Vagina (tissue), 2 donors: ENCODE results near the gene LYRM1. TPM values are rescaled to one million over a fixed set of nuclear protein-coding genes. Genes with fewer than 3 reads are reported as not detected.

Source experiments
- DNase-seq, 2 donors: peaks; one replicate each; pipeline ENCODE4 v3.0.0-alpha.2; 2017; ENCODE audit errors: extremely low spot score in 2 of 2
- H3K27ac ChIP-seq: fragments of 200-600 bp; sonication (generic); one replicate; pipeline ENCODE4 v1.5.1; 2019
- H3K27me3 ChIP-seq: fragments of 200-600 bp; sonication (generic); one replicate; pipeline ENCODE4 v1.5.1; 2019
- H3K36me3 ChIP-seq, 2 donors: fragments of 200-600 bp; sonication (generic); one replicate each; pipeline ENCODE4 v1.5.1; 2017 to 2019
- H3K4me1 ChIP-seq: fragments of 200-600 bp; sonication (generic); one replicate; pipeline ENCODE4 v1.5.1; 2019
- H3K4me3 ChIP-seq, 2 donors: fragments of 200-600 bp; sonication (generic); 1 replicate in 1 of 2; 2 replicates in 1 of 2; pipeline ENCODE4 v1.5.1; 2016 to 2019
- H3K9me3 ChIP-seq: fragments of 200-600 bp; sonication (generic); one replicate; pipeline ENCODE4 v1.5.1; 2019
- CTCF ChIP-seq, 3 experiments: fragments of 450-650 bp in 2 of 3; fragments of 200-600 bp in 1 of 3; sonication (generic) in 1 of 3; IDR thresholded peaks; one replicate each; pipeline ENCODE4 v1.5.1; 2017 to 2019; ENCODE audit warnings: antibody characterized with exemption in 3 of 3, mild to moderate bottlenecking in 2 of 3, moderate library complexity in 2 of 3
- POLR2A ChIP-seq, 2 donors: fragments of 450-650 bp; IDR thresholded peaks; one replicate each; pipeline ENCODE4 v1.6.1; 2017; ENCODE audit warnings: antibody characterized with exemption in 2 of 2, mild to moderate bottlenecking in 2 of 2, moderate library complexity in 2 of 2
- POLR2AphosphoS5 ChIP-seq, 2 donors: sonication (generic); formaldehyde crosslinking; IDR thresholded peaks; one replicate each; pipeline ENCODE4 v1.9.0; 2017; ENCODE audit warnings: antibody characterized with exemption in 2 of 2, mild to moderate bottlenecking in 2 of 2, low read depth in 1 of 2; ENCODE audit not compliant: insufficient read depth in 1 of 2
- intact Hi-C: fragments of 100-400 bp; cut with DNase I; formaldehyde crosslinking; loops from one replicate; pipeline ENCODE4 v1.15.1; 2023
- total RNA-seq: library from RNA; depleted of rRNA; stranded (reverse); fragments of >200 nt; gene quantifications from one replicate; pipeline ENCODE4 v1.2.3, GENCODE V29; 2016

The LYRM1 gene, protein sequence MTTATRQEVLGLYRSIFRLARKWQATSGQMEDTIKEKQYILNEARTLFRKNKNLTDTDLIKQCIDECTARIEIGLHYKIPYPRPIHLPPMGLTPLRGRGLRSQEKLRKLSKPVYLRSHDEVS
- 23.6 TPM for total RNA-seq

DNA sequence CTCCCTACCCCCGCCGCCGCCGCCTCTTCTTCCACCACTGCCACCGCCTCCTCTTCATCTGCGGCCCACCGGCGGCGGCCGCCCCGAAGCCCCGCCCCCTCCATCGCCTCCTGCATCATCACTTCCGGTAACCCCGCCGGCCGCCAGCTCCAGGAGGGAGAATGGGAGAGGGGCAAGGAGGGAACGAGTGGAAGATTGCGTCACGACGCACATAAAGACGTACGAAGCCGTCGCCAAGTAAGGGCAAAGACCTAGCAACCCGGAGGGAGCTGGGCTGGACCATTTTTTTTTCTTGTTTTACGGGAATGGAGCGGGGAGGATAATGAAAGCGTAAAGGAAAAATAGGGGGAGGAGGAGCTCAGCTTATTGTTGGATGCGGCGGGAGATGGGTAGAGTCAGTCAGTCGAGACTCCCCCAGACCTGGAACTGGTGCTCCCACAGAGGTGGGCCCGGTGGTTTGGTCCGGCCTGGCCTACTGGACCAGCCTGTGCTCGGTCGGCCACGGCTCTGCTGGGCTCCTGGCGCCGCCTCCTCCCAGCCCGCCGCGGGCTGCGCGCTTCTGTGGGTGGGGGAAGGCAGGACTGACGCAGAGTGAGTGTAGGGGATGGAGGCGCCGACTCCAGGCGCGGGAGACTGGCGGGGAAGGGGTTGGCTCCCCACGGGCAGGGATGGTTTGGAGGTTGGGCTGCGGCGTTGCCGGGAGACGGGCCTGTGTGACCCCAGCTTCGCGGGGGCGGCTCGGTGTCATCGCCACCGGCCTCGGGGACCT is at the start of gene LYRM1, which contains the start of gene DCUN1D3:
LYRM1 (plus strand) TSS at position 473 of the 769 bp plus-strand sequence. CDS start 14,785 bp downstream, outside the sequence.
DCUN1D3 (minus strand) TSS at position 60 of the 769 bp plus-strand sequence. CDS start 37,820 bp downstream, outside the sequence.
- Histone ChIP-seq H3K9me3 (no peaks in the 10 kb centered on the region), H3K4me1 (peaks cover 71% of the 10 kb centered on the region), H3K36me3 (peaks cover 0 to 4% of the 10 kb centered on the region in 2 donors), H3K27me3 (no peaks in the 10 kb centered on the region), H3K27ac (peak within 1 kb of the TSS; percentile 96), H3K4me3 (peak within 1 kb of the TSS; percentile 68 to 89)
- peak in 1 of 2 donors; percentile 99 for DNase-seq
- intact Hi-C loops: no loop called here
- TF ChIP-seq POLR2A (IDR thresholded peaks at IDR 0.05) (peak in 1 of 2 donors; percentile 72), POLR2AphosphoS5 (IDR thresholded peaks at IDR 0.05; ENCODE audit: insufficient read depth in 1 of 2, low read depth in 1 of 2) (peak; percentile 78 to 98), CTCF (IDR thresholded peaks at IDR 0.05) (no peak)

- Histone ChIP-seq H3K9me3 (no peaks in the 10 kb centered on the region), H3K4me1 (peaks cover 40% of the 10 kb centered on the region), H3K36me3 (no peaks in the 10 kb centered on the region), H3K27ac (peak overlapping the region; percentile 82), H3K27me3 (no peaks in the 10 kb centered on the region), H3K4me3 (no peak overlapping the region)
- DNase-seq: no peak
- TF ChIP-seq POLR2A (IDR thresholded peaks at IDR 0.05) (no peak), POLR2AphosphoS5 (IDR thresholded peaks at IDR 0.05; ENCODE audit: insufficient read depth in 1 of 2, low read depth in 1 of 2) (no peak), CTCF (IDR thresholded peaks at IDR 0.05) (no peak)
- intact Hi-C loops: no loop called here
Observed at GRCh38 chr16:20850981-20851380, 49.6 kb upstream of the LYRM1 start.

GRCh38 chr16:20851601-20852000 is 49.0 kb upstream of the LYRM1 start:
- intact Hi-C loops: no loop called here
- DNase-seq: peak in 1 of 2 donors; percentile 97

GRCh38 chr16:20853143-20853542 is 47.4 kb upstream of the LYRM1 start:
- H3K9me3 ChIP-seq: no peaks in the 10 kb centered on the region

More at GRCh38 chr16:20851601-20852000, 49.0 kb upstream of the LYRM1 start:
- Histone ChIP-seq H3K4me3 (no peak overlapping the region), H3K36me3 (no peaks in the 10 kb centered on the region), H3K27ac (peak overlapping the region; percentile 82), H3K9me3 (no peaks in the 10 kb centered on the region), H3K27me3 (no peaks in the 10 kb centered on the region), H3K4me1 (peaks cover 40% of the 10 kb centered on the region)
- peak; percentile 54 to 95 for TF ChIP-seq POLR2AphosphoS5 (IDR thresholded peaks at IDR 0.05; ENCODE audit: insufficient read depth in 1 of 2, low read depth in 1 of 2)
- TF ChIP-seq POLR2A (IDR thresholded peaks at IDR 0.05): no peak
- TF ChIP-seq CTCF (IDR thresholded peaks at IDR 0.05): peak in 1 of 3 experiments; percentile 16

More at GRCh38 chr16:20853143-20853542, 47.4 kb upstream of the LYRM1 start:
- intact Hi-C loops: no loop called here
- peak overlapping the region; percentile 9 for H3K27ac ChIP-seq
- DNase-seq: no peak
- H3K4me3 ChIP-seq: no peak overlapping the region
- no peaks in the 10 kb centered on the region for H3K27me3 ChIP-seq
- peaks cover 40% of the 10 kb centered on the region for H3K4me1 ChIP-seq
- TF ChIP-seq POLR2AphosphoS5 (IDR thresholded peaks at IDR 0.05; ENCODE audit: insufficient read depth in 1 of 2, low read depth in 1 of 2) (no peak), CTCF (IDR thresholded peaks at IDR 0.05) (no peak), POLR2A (IDR thresholded peaks at IDR 0.05) (no peak)
- no peaks in the 10 kb centered on the region for H3K36me3 ChIP-seq
